Kidney (tissue), 14 donors: Measurements from ENCODE around the gene ATP11C. TPM values are rescaled to one million over a fixed set of nuclear protein-coding genes. Genes with fewer than 3 reads are reported as not detected.
A peak's percentile ranks its signal among the peaks of the same experiment; 100 is the strongest.

Experiments used
- DNase-seq, 5 donors: peaks; one replicate each; pipeline ENCODE4 v3.0.0-alpha.2; 2013 to 2020
- FAIRE-seq: peaks from 2 replicates; lab custom pipeline; 2012; peaks lifted over from hg19 to GRCh38; lab: Jason Lieb, UNC
- H3K27ac ChIP-seq, 2 donors: one replicate each; pipeline ENCODE4 v1.7.0; 2013; ENCODE audit warnings: low read depth in 2 of 2, low read length in 2 of 2, inconsistent platforms in 1 of 2
- H3K27me3 ChIP-seq: one replicate; pipeline ENCODE4 v1.7.1; 2013; ENCODE audit warnings: low read length, inconsistent platforms; ENCODE audit not compliant: control insufficient read depth, insufficient read depth
- H3K36me3 ChIP-seq, 3 donors: one replicate each; pipeline versions ENCODE4 v1.7.0 to v1.7.1; 2013; ENCODE audit warnings: low read length in 3 of 3, control low read depth in 1 of 3, inconsistent platforms in 1 of 3; ENCODE audit not compliant: insufficient read depth in 3 of 3, control insufficient read depth in 2 of 3
- H3K4me1 ChIP-seq, 3 donors: one replicate each; pipeline versions ENCODE4 v1.7.0 to v1.7.1; 2013; ENCODE audit warnings: low read length in 3 of 3, inconsistent platforms in 1 of 3, low read depth in 1 of 3; ENCODE audit not compliant: control insufficient read depth in 2 of 3, insufficient read depth in 2 of 3
- H3K4me3 ChIP-seq, 3 donors: one replicate each; pipeline versions ENCODE4 v1.7.0 to v1.8.1; 2013; ENCODE audit warnings: low read length in 3 of 3, control low read depth in 1 of 3, inconsistent platforms in 1 of 3
- H3K9ac ChIP-seq, 3 donors: one replicate each; pipeline versions ENCODE4 v1.7.0 to v1.7.1; 2013; ENCODE audit warnings: low read length in 3 of 3, control low read depth in 1 of 3, inconsistent platforms in 1 of 3
- H3K9me3 ChIP-seq, 3 donors: one replicate each; pipeline versions ENCODE4 v1.7.0 to v1.7.1; 2013; ENCODE audit warnings: low read length in 3 of 3, control low read depth in 1 of 3, inconsistent platforms in 1 of 3; ENCODE audit not compliant: control insufficient read depth in 2 of 3, insufficient read depth in 1 of 3
- CTCF ChIP-seq: IDR thresholded peaks from 3 replicates; pipeline ENCODE4 v1.5.1; 2012; ENCODE audit warnings: mild to moderate bottlenecking, moderate library complexity, borderline replicate concordance; ENCODE audit not compliant: insufficient read depth; ENCODE audit errors: extremely low read depth
- intact Hi-C: fragments of 100-400 bp; cut with DNase I; formaldehyde crosslinking; loops from one replicate; pipeline ENCODE4 v1.11.1; 2022
- polyA plus RNA-seq: library from polyadenylated mRNA; stranded (reverse); fragments of 350-450 nt; fragmentation: Illumina TruSeq; extraction: RNeasy Lipid Tissue Mini Kit (QIAGEN cat#74804); gene quantifications from one replicate; pipeline ENCODE4 v1.2.3, GENCODE V29; 2014; ENCODE audit warnings: low read depth, low replicate concordance; ENCODE audit not compliant: insufficient read depth
- total RNA-seq: library from RNA; stranded (reverse); fragmentation: NEBNext Ultra II Directional; extraction: Animal tissue kit (Norgen Biotek cat#: 25700); gene quantifications from one replicate; pipeline ENCODE4 v1.2.1, GENCODE V29; 2021
- donor health status: control.
- donor health status: control.
- donor health status: control.
- donor health status: control.
- donor health status: control.
- donor health status: DM: yes; HTN: yes; CAD: no.
- donor health status: Normal renal cell carcinoma (clear cell type).

Gene ATP11C
- total and polyA plus RNA-seq, 2 donors from 2014 or later, result 10.1 to 23.9 TPM

DNA sequence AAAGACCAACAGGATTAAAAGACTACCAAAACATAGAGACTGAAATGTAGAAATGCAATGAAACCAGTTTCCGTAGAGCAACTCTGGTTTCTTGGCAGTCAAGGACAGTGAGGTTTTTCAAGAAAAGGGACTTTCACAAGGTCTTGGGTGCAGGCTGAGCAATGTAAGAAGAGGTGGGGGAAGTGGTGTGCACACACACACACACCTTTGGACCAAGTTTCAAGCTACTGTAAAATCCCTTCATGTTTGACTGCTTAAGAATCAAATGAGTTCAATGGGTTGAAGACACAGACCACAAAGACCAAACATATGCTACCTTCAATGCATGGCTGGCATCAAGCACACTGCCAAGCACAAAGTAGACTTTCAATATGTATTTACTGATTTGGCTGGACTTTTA is 207.1 kb downstream of the ATP11C start:
- H3K4me3 ChIP-seq, result no peak overlapping the region
- H3K36me3 ChIP-seq, result no peaks in the 10 kb centered on the region
- no peaks in the 10 kb centered on the region for H3K27me3 ChIP-seq
- H3K9ac ChIP-seq, result no peak overlapping the region
- no peaks in the 10 kb centered on the region for H3K4me1 ChIP-seq
- intact Hi-C loops, result no loop called here
- no peaks in the 10 kb centered on the region for H3K9me3 ChIP-seq
- FAIRE-seq, result no peak
- DNase-seq, result no peak
- no peak for TF ChIP-seq CTCF
- no peak overlapping the region for H3K27ac ChIP-seq

DNA sequence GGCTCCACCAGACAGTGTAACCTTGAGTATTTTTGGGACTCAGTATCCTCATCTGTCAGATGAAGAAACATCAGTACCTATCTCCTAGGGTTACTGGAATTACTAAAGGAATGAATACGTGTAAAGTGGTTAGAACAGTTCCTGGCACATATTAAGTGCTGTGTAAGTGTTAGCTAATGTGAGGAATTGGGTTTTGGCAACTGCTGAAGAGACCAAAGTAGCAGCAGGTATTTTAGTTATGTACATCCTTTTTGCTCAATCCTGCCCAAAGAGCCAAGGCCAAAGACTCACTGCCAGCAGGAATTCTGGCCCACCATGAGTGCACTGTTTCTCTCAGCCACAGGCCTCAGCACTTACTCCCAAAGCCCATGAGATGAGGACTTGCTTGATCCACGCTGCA is 208.2 kb downstream of the ATP11C start:
- intact Hi-C loops, result no loop called here
- H3K36me3 ChIP-seq, result no peaks in the 10 kb centered on the region

DNA sequence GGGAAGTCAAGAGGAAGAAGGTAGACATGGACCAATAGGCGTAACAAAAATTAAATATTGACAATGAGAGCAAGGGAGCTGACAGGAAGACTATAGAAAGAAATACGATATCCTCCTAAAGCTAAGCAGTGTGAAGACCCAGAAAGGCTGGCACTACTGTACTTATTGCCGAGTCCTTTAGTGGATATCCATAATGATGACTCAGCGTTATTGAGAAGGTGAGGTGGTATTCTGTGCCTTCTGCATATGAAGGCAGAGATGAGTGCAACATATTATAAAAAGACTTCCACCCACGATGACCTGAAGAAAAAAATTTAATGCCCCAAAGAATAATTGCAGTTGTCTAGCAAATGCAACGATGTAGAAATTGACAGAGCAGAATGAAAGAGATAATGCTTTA is 211.9 kb downstream of the ATP11C start:
- FAIRE-seq (no peak), DNase-seq (no peak)
- Histone ChIP-seq H3K9me3 (no peaks in the 10 kb centered on the region), H3K36me3 (no peaks in the 10 kb centered on the region), H3K9ac (no peak overlapping the region), H3K27ac (no peak overlapping the region), H3K4me3 (no peak overlapping the region), H3K4me1 (no peaks in the 10 kb centered on the region), H3K27me3 (no peaks in the 10 kb centered on the region)
- TF ChIP-seq CTCF, result no peak
- intact Hi-C loops, result no loop called here

More for the DNA sequence above, 208.2 kb downstream of the ATP11C start:
- H3K27ac ChIP-seq, result no peak overlapping the region
- H3K4me3 ChIP-seq, result no peak overlapping the region
- H3K27me3 ChIP-seq, result no peaks in the 10 kb centered on the region
- DNase-seq (no peak), FAIRE-seq (no peak)
- TF ChIP-seq CTCF, result no peak
- no peaks in the 10 kb centered on the region for H3K9me3 ChIP-seq
- no peak overlapping the region for H3K9ac ChIP-seq
- H3K4me1 ChIP-seq, result no peaks in the 10 kb centered on the region

GRCh38 chrX:139720136-139720535 is 212.7 kb downstream of the ATP11C start:
- no peaks in the 10 kb centered on the region for H3K27me3 ChIP-seq
- no peaks in the 10 kb centered on the region for H3K4me1 ChIP-seq
- H3K9ac ChIP-seq, result no peak overlapping the region
- no peaks in the 10 kb centered on the region for H3K36me3 ChIP-seq
- intact Hi-C loops, result no loop called here
- peak in 2 of 5 donors; percentile 1 to 16 for DNase-seq
- no peaks in the 10 kb centered on the region for H3K9me3 ChIP-seq
- H3K27ac ChIP-seq, result no peak overlapping the region
- no peak for TF ChIP-seq CTCF
- H3K4me3 ChIP-seq, result no peak overlapping the region
- FAIRE-seq, result no peak
